ENCODE measurements around the gene FARP1.
"Not testable (repeated sequence)": the region's sequence is repeated elsewhere in the genome, so short reads cannot be mapped to it uniquely, and the experiment has no call there.

The FARP1 gene

DNA sequence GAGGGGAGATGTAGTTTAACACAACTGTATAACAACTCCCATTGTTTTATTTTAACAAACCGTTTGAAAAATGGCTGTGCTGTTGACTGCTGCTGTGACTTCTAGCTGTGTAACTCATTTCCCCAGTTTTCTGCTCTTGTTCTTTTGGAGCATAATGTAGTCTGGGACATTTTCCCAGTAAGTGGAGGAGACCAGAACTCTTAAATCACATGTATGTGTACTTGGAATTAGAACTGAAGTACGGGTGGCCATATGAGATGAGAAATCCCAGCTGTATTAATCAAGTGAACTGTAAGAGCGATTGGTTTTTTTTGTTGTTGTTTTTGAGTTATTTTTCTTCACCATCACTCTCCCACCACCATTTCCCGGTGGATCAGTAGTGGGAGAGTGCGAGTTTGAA is 83.6 kb downstream of the FARP1 start:
- Histone ChIP-seq H3K36me3 (ENCODE audit: low read length) (no peaks in the 10 kb centered on the region), H3K9ac (ENCODE audit: low read length) (no peak overlapping the region), H3K27me3 (ENCODE audit: low read length) (no peaks in the 10 kb centered on the region), H3K4me3 (ENCODE audit: insufficient read depth, low read length, poor library complexity, severe bottlenecking) (no peak overlapping the region), H3F3A (ENCODE audit: insufficient read depth) (no peaks in the 10 kb centered on the region), H3K4me2 (ENCODE audit: low read depth, low read length, poor library complexity, severe bottlenecking) (no peak overlapping the region), H4K20me1 (ENCODE audit: low read depth, low read length) (no peaks in the 10 kb centered on the region), H2AFZ (ENCODE audit: low read depth, low read length, severe bottlenecking) (no peak overlapping the region), H3K79me2 (ENCODE audit: insufficient read depth, low read length) (no peaks in the 10 kb centered on the region), H3K9me2 (replicated peaks; ENCODE audit: insufficient read depth, low read length) (no peaks in the 10 kb centered on the region), H3K27ac (ENCODE audit: low read depth, low read length) (no peak overlapping the region), H3K9me3 (ENCODE audit: insufficient read depth, low read length) (no peaks in the 10 kb centered on the region)
- no peak for TF ChIP-seq EZH2phosphoT487 (conservative IDR thresholded peaks at IDR 0.05; ENCODE audit: low read length)
- TF ChIP-seq CTCF (IDR thresholded peaks at IDR 0.05; ENCODE audit: insufficient read depth, low read length, poor library complexity, severe bottlenecking) = no peak

DNA sequence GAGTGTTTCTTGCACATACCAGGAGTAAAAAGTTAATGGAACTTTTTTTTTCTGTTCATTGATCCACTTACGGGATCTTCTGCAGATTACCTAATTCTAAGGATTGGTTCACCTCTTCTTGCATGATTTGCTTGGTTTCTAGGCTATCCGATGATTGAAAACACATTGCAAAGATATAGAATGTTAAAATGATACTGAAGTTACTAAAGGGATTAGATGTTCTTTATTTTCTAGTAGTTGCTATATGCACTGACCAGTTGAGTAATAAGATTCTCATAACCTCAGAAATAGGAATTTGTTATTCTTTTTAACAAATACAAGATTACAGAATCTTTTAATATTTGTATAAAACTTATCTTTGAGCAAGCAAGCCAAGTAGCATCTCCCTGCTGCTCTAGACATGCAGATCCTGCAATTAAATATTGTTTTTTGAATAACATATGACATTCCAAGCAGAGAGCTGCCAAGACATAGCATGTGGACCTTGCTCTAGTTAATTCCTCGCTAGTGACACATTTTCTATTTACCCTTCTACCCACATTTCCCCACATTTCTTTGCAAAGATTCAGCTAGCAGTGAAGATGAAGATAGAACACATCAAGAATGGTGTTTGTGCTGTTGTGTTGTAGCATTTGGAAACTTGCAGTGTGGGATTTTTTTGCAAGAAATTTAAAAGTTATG is 85.9 kb downstream of the FARP1 start:
- no peak overlapping the region for H3K4me2 ChIP-seq (ENCODE audit: low read depth, low read length, poor library complexity, severe bottlenecking)

GRCh38 chr13:98230762-98231161 is 87.9 kb downstream of the FARP1 start:
- not testable (repeated sequence) for H3K4me2 ChIP-seq (ENCODE audit: low read depth, low read length, poor library complexity, severe bottlenecking); H2AFZ ChIP-seq (ENCODE audit: low read depth, low read length, severe bottlenecking); H3K79me2 ChIP-seq (ENCODE audit: insufficient read depth, low read length); H3K9me2 ChIP-seq (replicated peaks; ENCODE audit: insufficient read depth, low read length); H3K9me3 ChIP-seq (ENCODE audit: insufficient read depth, low read length); H4K20me1 ChIP-seq (ENCODE audit: low read depth, low read length); H3K27ac ChIP-seq (ENCODE audit: low read depth, low read length); H3K27me3 ChIP-seq (ENCODE audit: low read length); H3K9ac ChIP-seq (ENCODE audit: low read length); H3F3A ChIP-seq (ENCODE audit: insufficient read depth); H3K4me3 ChIP-seq (ENCODE audit: insufficient read depth, low read length, poor library complexity, severe bottlenecking); H3K36me3 ChIP-seq (ENCODE audit: low read length)

More for the DNA sequence above, 85.9 kb downstream of the FARP1 start:
- H3K79me2 ChIP-seq (ENCODE audit: insufficient read depth, low read length) = no peaks in the 10 kb centered on the region
- H4K20me1 ChIP-seq (ENCODE audit: low read depth, low read length) = no peaks in the 10 kb centered on the region
- no peaks in the 10 kb centered on the region for H3K9me3 ChIP-seq (ENCODE audit: insufficient read depth, low read length)
- no peak overlapping the region for H3K27ac ChIP-seq (ENCODE audit: low read depth, low read length)
- no peaks in the 10 kb centered on the region for H3K27me3 ChIP-seq (ENCODE audit: low read length)
- no peaks in the 10 kb centered on the region for H3F3A ChIP-seq (ENCODE audit: insufficient read depth)
- H3K9me2 ChIP-seq (replicated peaks; ENCODE audit: insufficient read depth, low read length) = no peaks in the 10 kb centered on the region
- no peaks in the 10 kb centered on the region for H3K36me3 ChIP-seq (ENCODE audit: low read length)
- no peak overlapping the region for H2AFZ ChIP-seq (ENCODE audit: low read depth, low read length, severe bottlenecking)
- H3K4me3 ChIP-seq (ENCODE audit: insufficient read depth, low read length, poor library complexity, severe bottlenecking) = no peak overlapping the region
- TF ChIP-seq EZH2phosphoT487 (conservative IDR thresholded peaks at IDR 0.05; ENCODE audit: low read length) (no peak), CTCF (IDR thresholded peaks at IDR 0.05; ENCODE audit: insufficient read depth, low read length, poor library complexity, severe bottlenecking) (no peak)
- no peak overlapping the region for H3K9ac ChIP-seq (ENCODE audit: low read length)

DNA sequence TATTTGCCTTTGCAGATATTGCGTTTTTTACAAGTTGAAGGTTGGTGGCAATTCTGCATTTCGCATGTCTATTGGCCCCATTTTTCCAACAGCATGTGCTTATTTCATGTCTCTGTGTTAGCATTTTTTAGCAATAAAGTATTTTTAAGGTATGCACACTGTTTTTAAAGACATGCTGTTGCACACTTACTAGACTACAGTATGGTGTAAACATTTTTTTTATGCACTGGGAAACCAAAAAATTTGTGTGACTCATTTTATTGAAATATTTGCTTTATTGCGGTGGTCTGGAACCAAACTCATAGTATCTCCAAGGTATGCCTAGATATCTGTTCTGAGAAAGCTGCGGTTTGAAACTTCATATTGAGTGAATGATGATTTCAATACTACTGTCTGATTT is 89.6 kb downstream of the FARP1 start:
- Histone ChIP-seq H3K27ac (ENCODE audit: low read depth, low read length) (no peak overlapping the region), H3K79me2 (ENCODE audit: insufficient read depth, low read length) (no peaks in the 10 kb centered on the region), H3K9me2 (replicated peaks; ENCODE audit: insufficient read depth, low read length) (no peaks in the 10 kb centered on the region), H3K4me3 (ENCODE audit: insufficient read depth, low read length, poor library complexity, severe bottlenecking) (no peak overlapping the region), H3K4me2 (ENCODE audit: low read depth, low read length, poor library complexity, severe bottlenecking) (no peak overlapping the region), H2AFZ (ENCODE audit: low read depth, low read length, severe bottlenecking) (no peak overlapping the region), H3K27me3 (ENCODE audit: low read length) (no peaks in the 10 kb centered on the region), H3F3A (ENCODE audit: insufficient read depth) (no peaks in the 10 kb centered on the region), H3K36me3 (ENCODE audit: low read length) (no peaks in the 10 kb centered on the region), H4K20me1 (ENCODE audit: low read depth, low read length) (no peaks in the 10 kb centered on the region), H3K9ac (ENCODE audit: low read length) (no peak overlapping the region), H3K9me3 (ENCODE audit: insufficient read depth, low read length) (no peaks in the 10 kb centered on the region)
- TF ChIP-seq EZH2phosphoT487 (conservative IDR thresholded peaks at IDR 0.05; ENCODE audit: low read length) (no peak), CTCF (IDR thresholded peaks at IDR 0.05; ENCODE audit: insufficient read depth, low read length, poor library complexity, severe bottlenecking) (no peak)

Measured in SU-DHL-6 (cell line).